IMR-90 (cell line): ENCODE data around the gene TSTD1. TPM values are rescaled to one million over a fixed set of nuclear protein-coding genes. Genes with fewer than 3 reads are reported as not detected.

ENCODE experiments used
- ATAC-seq: fragments of 200-7000 bp; cut with Tn5 transposase; 2 replicates; pipeline ENCODE4 v1.9.1; 2020; ENCODE audit warnings: low read depth, mild to moderate bottlenecking, moderate library complexity
- BruUV-seq: library from RNA; stranded (reverse); fragments of 400-500 nt; replicated peaks from 2 replicates; lab custom pipeline; 2021; lab: Mats Ljungman, UMichigan
- CTCF ChIA-PET: fragments of 300-600 bp; formaldehyde crosslinking; extraction: SDS; loops from one replicate; lab custom pipeline; 2021; ENCODE audit warnings: antibody characterized with exemption; lab: Yijun Ruan, JAX
- POLR2A ChIA-PET: fragments of 300-600 bp; sonication (Branson Sonifier 250); formaldehyde crosslinking; loops from one replicate; lab custom pipeline; 2022; ENCODE audit warnings: antibody characterized with exemption; ENCODE audit not compliant: unreplicated experiment; lab: Charles Lee
- DNase-seq: peaks from one replicate; pipeline ENCODE4 v3.0.0; 2013
- H2AFZ ChIP-seq: replicated peaks from 2 replicates; pipeline ENCODE3; 2013; ENCODE audit warnings: low read length, mild to moderate bottlenecking; ENCODE audit not compliant: poor library complexity
- H2AK5ac ChIP-seq: 2 replicates; pipeline ENCODE4 v1.6.1; 2013; ENCODE audit warnings: low read depth, low read length, inconsistent platforms
- H2AK9ac ChIP-seq: replicated peaks from 2 replicates; pipeline ENCODE3; 2013; ENCODE audit warnings: mild to moderate bottlenecking, low read depth, low read length, moderate library complexity; ENCODE audit not compliant: poor library complexity
- H2BK120ac ChIP-seq: 2 replicates; pipeline ENCODE4 v1.6.1; 2013; ENCODE audit warnings: low read depth, low read length, inconsistent platforms
- H2BK15ac ChIP-seq: 3 replicates; pipeline ENCODE4 v1.6.1; 2013; ENCODE audit warnings: low read depth, low read length, inconsistent platforms
- H2BK20ac ChIP-seq: 2 replicates; pipeline ENCODE4 v1.6.1; 2013; ENCODE audit warnings: low read depth, mild to moderate bottlenecking, inconsistent platforms, low read length, moderate library complexity
- H2BK5ac ChIP-seq: 2 replicates; pipeline ENCODE4 v1.6.1; 2013; ENCODE audit warnings: mild to moderate bottlenecking, low read depth, low read length, inconsistent platforms; ENCODE audit not compliant: poor library complexity, severe bottlenecking
- H3K14ac ChIP-seq: replicated peaks from 2 replicates; pipeline ENCODE4 v1.6.1; 2013; ENCODE audit warnings: low read depth, low read length, inconsistent platforms
- H3K18ac ChIP-seq: 2 replicates; pipeline ENCODE4 v1.6.1; 2013; ENCODE audit warnings: low read depth, low read length, control low read depth
- H3K23ac ChIP-seq: 2 replicates; pipeline ENCODE4 v1.6.1; 2013; ENCODE audit warnings: low read depth, low read length, inconsistent platforms
- H3K27ac ChIP-seq: 2 replicates; pipeline ENCODE4 v1.5.1; 2013; ENCODE audit warnings: mild to moderate bottlenecking, control low read depth, low read length; ENCODE audit not compliant: insufficient read depth
- H3K27me3 ChIP-seq: 2 replicates; pipeline ENCODE4 v1.6.1; 2013; ENCODE audit warnings: low read length; ENCODE audit not compliant: control insufficient read depth, insufficient read depth
- H3K36me3 ChIP-seq: 2 replicates; pipeline ENCODE4 v1.6.1; 2013; ENCODE audit warnings: low read length, mixed read lengths; ENCODE audit not compliant: control insufficient read depth, insufficient read depth
- H3K4ac ChIP-seq: 2 replicates; pipeline ENCODE4 v1.6.1; 2013; ENCODE audit warnings: low read depth, low read length, inconsistent platforms
- H3K4me1 ChIP-seq: 2 replicates; pipeline ENCODE4 v1.6.1; 2013; ENCODE audit warnings: low read length, mixed read lengths; ENCODE audit not compliant: control insufficient read depth, insufficient read depth
- H3K4me2 ChIP-seq: 2 replicates; pipeline ENCODE4 v1.6.1; 2013; ENCODE audit warnings: low read depth, mild to moderate bottlenecking, control low read depth, low read length, moderate library complexity
- H3K4me3 ChIP-seq: 2 replicates; pipeline ENCODE4 v1.5.1; 2013; ENCODE audit warnings: low read depth, mild to moderate bottlenecking, control low read depth, low read length, moderate library complexity; ENCODE audit not compliant: insufficient read depth
- H3K56ac ChIP-seq: 2 replicates; pipeline ENCODE4 v1.6.1; 2013; ENCODE audit warnings: low read length, inconsistent platforms; ENCODE audit not compliant: insufficient read depth; ENCODE audit errors: extremely low read depth
- H3K79me1 ChIP-seq, 2 experiments: 2 replicates each; pipeline ENCODE4 v1.6.1; 2013; ENCODE audit warnings: low read length in 2 of 2, inconsistent platforms in 1 of 2, low read depth in 1 of 2
- H3K9ac ChIP-seq: 2 replicates; pipeline ENCODE4 v1.6.1; 2013; ENCODE audit warnings: low read depth, low read length, control low read depth
- H3K9me1 ChIP-seq: 2 replicates; pipeline ENCODE4 v1.6.1; 2013; ENCODE audit warnings: low read length, inconsistent platforms; ENCODE audit not compliant: insufficient read depth
- H3K9me3 ChIP-seq: 2 replicates; pipeline ENCODE4 v1.6.1; 2013; ENCODE audit warnings: low read length; ENCODE audit not compliant: control insufficient read depth, insufficient read depth
- H4K20me1 ChIP-seq: 2 replicates; pipeline ENCODE4 v1.6.1; 2013; ENCODE audit warnings: low read length, inconsistent platforms; ENCODE audit not compliant: insufficient read depth
- H4K5ac ChIP-seq: 2 replicates; pipeline ENCODE4 v1.6.1; 2013; ENCODE audit warnings: mild to moderate bottlenecking, low read depth, low read length, control low read depth
- H4K8ac ChIP-seq, 2 experiments: 2 replicates each; pipeline ENCODE4 v1.6.1; 2013; ENCODE audit warnings: low read depth in 2 of 2, low read length in 2 of 2, control low read depth in 1 of 2, inconsistent platforms in 1 of 2
- H4K91ac ChIP-seq: 2 replicates; pipeline ENCODE4 v1.6.1; 2013; ENCODE audit warnings: low read depth, low read length, inconsistent platforms; ENCODE audit not compliant: insufficient read depth
- BHLHE40 ChIP-seq: fragments of 150-350 bp; IDR thresholded peaks from 2 replicates; pipeline ENCODE4 v1.6.1; 2016; ENCODE audit warnings: mild to moderate bottlenecking, low read depth, low read length
- CEBPB ChIP-seq: IDR thresholded peaks from 2 replicates; pipeline ENCODE4 v1.6.1; 2012; ENCODE audit warnings: low read depth, low read length, improper control_type of control experiment
- CHD1 ChIP-seq: IDR thresholded peaks from 2 replicates; pipeline ENCODE4 v1.6.1; 2012; ENCODE audit warnings: low read depth, low read length, improper control_type of control experiment
- FOS ChIP-seq: fragments of 150-350 bp; IDR thresholded peaks from 2 replicates; pipeline ENCODE4 v1.6.1; 2016; ENCODE audit warnings: low read depth, low read length
- MAFK ChIP-seq: IDR thresholded peaks from 2 replicates; pipeline ENCODE4 v1.6.1; 2012; ENCODE audit warnings: low read depth, low read length, improper control_type of control experiment
- MAZ ChIP-seq: IDR thresholded peaks from 2 replicates; pipeline ENCODE4 v1.6.1; 2012; ENCODE audit warnings: low read depth, mild to moderate bottlenecking, low read length, improper control_type of control experiment, moderate library complexity, borderline replicate concordance
- MXI1 ChIP-seq: IDR thresholded peaks from 2 replicates; pipeline ENCODE4 v1.6.1; 2012; ENCODE audit warnings: low read depth, mild to moderate bottlenecking, low read length, moderate library complexity, borderline replicate concordance
- POLR2A ChIP-seq: IDR thresholded peaks from 2 replicates; pipeline ENCODE4 v1.6.1; 2012; ENCODE audit warnings: mild to moderate bottlenecking, low read depth, low read length
- RAD21 ChIP-seq: IDR thresholded peaks from 2 replicates; pipeline ENCODE4 v1.6.1; 2012; ENCODE audit warnings: low read length, improper control_type of control experiment
- RCOR1 ChIP-seq: IDR thresholded peaks from 2 replicates; pipeline ENCODE4 v1.6.1; 2012; ENCODE audit warnings: mild to moderate bottlenecking, low read length, improper control_type of control experiment; ENCODE audit not compliant: insufficient replicate concordance
- RFX5 ChIP-seq: IDR thresholded peaks from 2 replicates; pipeline ENCODE4 v1.8.0; 2012; ENCODE audit warnings: low read depth, mild to moderate bottlenecking, low read length, moderate library complexity
- SMC3 ChIP-seq: fragments of 150-350 bp; IDR thresholded peaks from 2 replicates; pipeline ENCODE4 v1.6.1; 2016; ENCODE audit warnings: low read depth, mild to moderate bottlenecking, antibody characterized with exemption, low read length, moderate library complexity
- WGBS, 2 experiments: methylation state at CpG; one replicate each; pipeline versions ENCODE4 v1.1.5 to v1.1.7; 2013; ENCODE audit warnings: missing lambda C conversion rate in 2 of 2; ENCODE audit not compliant: insufficient read length in 1 of 2; ENCODE audit errors: extremely low coverage in 2 of 2; 5-methylcytosine and 5-hydroxymethylcytosine counted together
- dilution Hi-C: fragments of 300-500 bp; cut with HindIII; formaldehyde crosslinking; loops from one replicate; pipeline ENCODE4 v1.14.3; 2018; ENCODE audit warnings: low sequenced_read_pairs; ENCODE audit not compliant: unreplicated experiment
- in situ Hi-C: fragments of 300-500 bp; cut with MboI; formaldehyde crosslinking; loops from 3 replicates; pipeline ENCODE4 v1.14.3; 2019; ENCODE audit warnings: low sequenced_read_pairs, inconsistent platforms, mixed read lengths
- intact Hi-C: fragments of 100-400 bp; cut with micrococcal nuclease; formaldehyde crosslinking; loops from 2 replicates; pipeline ENCODE4 v1.10.0; 2022
- polyA plus RNA-seq, 3 experiments: library from polyadenylated mRNA; depleted of rRNA; stranded (reverse); fragments of >200 nt; gene quantifications; 2 replicates each; pipeline ENCODE4 v1.2.3, GENCODE V29; 2012; ENCODE audit warnings: low replicate concordance in 1 of 3
- total RNA-seq: library from RNA; depleted of rRNA; stranded (reverse); fragments of >200 nt; gene quantifications from 2 replicates; pipeline ENCODE4 v1.2.3, GENCODE V29; 2012
- TF ChIP-seq, protein P1 (sequence below): fragments of 150-350 bp; IDR thresholded peaks from 2 replicates; pipeline ENCODE4 v1.6.1; 2017; ENCODE audit warnings: mild to moderate bottlenecking, antibody characterized with exemption, low read length, low read depth
- TF ChIP-seq, protein P2 (sequence below): conservative IDR thresholded peaks from 2 replicates; pipeline ENCODE4 v1.5.1; 2012; ENCODE audit warnings: mild to moderate bottlenecking, low read depth, low read length, improper control_type of control experiment
- TF ChIP-seq, protein P3 (sequence below): fragments of 150-350 bp; IDR thresholded peaks from 2 replicates; pipeline ENCODE4 v1.6.1; 2016; ENCODE audit warnings: low read depth, mild to moderate bottlenecking, low read length, moderate library complexity, borderline replicate concordance

Gene TSTD1
- total and polyA plus RNA-seq, 2 of the 4 experiments (the other 2 are of a cell fraction), result 0.21 TPM; not detected in 1

DNA sequence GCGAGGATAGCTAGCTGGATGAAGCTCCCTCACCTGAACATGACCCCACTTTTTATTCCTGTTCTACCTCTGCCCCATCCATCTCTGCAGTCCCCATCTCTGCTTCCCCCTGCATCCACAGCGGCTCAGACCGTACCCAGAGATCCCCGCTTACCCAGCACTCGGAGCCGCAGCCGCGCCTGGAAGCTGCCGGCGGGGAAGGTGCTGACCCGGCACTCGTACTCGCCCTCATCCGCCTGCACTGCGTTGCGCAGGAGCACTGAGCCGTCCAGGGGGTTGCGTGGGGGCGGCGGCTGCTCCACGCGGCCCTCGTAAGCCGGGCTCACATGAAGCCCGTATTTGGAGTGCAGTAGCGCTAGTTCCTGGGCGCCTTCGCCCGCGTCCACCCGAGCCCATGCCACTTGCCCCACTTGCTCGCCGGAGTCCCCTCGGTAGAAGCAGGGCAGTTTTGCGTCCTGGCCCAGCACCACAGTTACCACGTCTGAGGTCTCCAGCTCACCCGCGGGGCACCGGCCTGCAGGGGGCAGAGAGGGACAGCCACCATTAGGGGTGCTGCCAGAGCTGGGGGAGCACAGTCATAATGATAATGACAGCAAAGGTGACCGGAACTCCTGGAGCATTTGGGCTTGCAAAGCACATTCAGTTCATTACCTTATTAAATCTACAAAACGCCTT is 40.8 kb upstream of the TSTD1 start:
- intact Hi-C loops (loop anchor here (5.0 kb wide), 1 partner anchor 32 kb away; the partner anchor contains the start of gene USF1), in situ Hi-C loops (no loop called here), dilution Hi-C loops (no loop called here)
- no peaks in the 10 kb centered on the region for H4K20me1 ChIP-seq
- no peak overlapping the region for H2AK5ac ChIP-seq
- no peak overlapping the region for H3K4me3 ChIP-seq
- H2BK20ac ChIP-seq, result no peak overlapping the region
- no peak overlapping the region for H3K14ac ChIP-seq
- 0 out of 2 replicates have a peak overlapping the region, but pooled peaks have one; percentile 1 for H2BK120ac ChIP-seq
- DNase-seq (no peak), ATAC-seq (no peak)
- H3K4ac ChIP-seq, result no peak overlapping the region
- no peak overlapping the region for H2BK5ac ChIP-seq
- no peak overlapping the region for H3K56ac ChIP-seq
- no peaks in the 10 kb centered on the region for H3K9me3 ChIP-seq
- CTCF ChIA-PET, result no interaction called here
- H2AK9ac ChIP-seq, result no peak overlapping the region
- no peak overlapping the region for H3K9ac ChIP-seq
- H4K8ac ChIP-seq, result no peak overlapping the region
- H3K4me2 ChIP-seq, result no peak overlapping the region
- peaks cover 19% of the 10 kb centered on the region for H3K4me1 ChIP-seq
- no TSS peak for BruUV-seq
- 45% methylated on average over 18 of the region's 41 CpGs; no CpG with 5 or more reads in 1 of the 2 experiments for WGBS, 2 experiments
- no peak overlapping the region for H3K27ac ChIP-seq
- H2BK15ac ChIP-seq, result no peak overlapping the region
- no peak overlapping the region for H3K18ac ChIP-seq
- peaks cover 17% of the 10 kb centered on the region for H3K9me1 ChIP-seq
- H3K36me3 ChIP-seq, result no peaks in the 10 kb centered on the region
- H3K79me1 ChIP-seq, result no peaks in the 10 kb centered on the region
- H4K91ac ChIP-seq, result no peak overlapping the region
- no peaks in the 10 kb centered on the region for H3K27me3 ChIP-seq
- peak overlapping the region; percentile 41 for H2AFZ ChIP-seq
- no peak overlapping the region for H4K5ac ChIP-seq
- POLR2A ChIA-PET, result interaction anchor here (0.5 kb wide), 1 partner anchor 15 kb away, joined by 3 read pairs; no protein-coding TSS in a partner anchor
- H3K23ac ChIP-seq, result no peak overlapping the region
- TF ChIP-seq MAFK, result no peak
- TF ChIP-seq, protein P1, sequence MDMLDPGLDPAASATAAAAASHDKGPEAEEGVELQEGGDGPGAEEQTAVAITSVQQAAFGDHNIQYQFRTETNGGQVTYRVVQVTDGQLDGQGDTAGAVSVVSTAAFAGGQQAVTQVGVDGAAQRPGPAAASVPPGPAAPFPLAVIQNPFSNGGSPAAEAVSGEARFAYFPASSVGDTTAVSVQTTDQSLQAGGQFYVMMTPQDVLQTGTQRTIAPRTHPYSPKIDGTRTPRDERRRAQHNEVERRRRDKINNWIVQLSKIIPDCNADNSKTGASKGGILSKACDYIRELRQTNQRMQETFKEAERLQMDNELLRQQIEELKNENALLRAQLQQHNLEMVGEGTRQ, result no peak
- TF ChIP-seq, protein P2, sequence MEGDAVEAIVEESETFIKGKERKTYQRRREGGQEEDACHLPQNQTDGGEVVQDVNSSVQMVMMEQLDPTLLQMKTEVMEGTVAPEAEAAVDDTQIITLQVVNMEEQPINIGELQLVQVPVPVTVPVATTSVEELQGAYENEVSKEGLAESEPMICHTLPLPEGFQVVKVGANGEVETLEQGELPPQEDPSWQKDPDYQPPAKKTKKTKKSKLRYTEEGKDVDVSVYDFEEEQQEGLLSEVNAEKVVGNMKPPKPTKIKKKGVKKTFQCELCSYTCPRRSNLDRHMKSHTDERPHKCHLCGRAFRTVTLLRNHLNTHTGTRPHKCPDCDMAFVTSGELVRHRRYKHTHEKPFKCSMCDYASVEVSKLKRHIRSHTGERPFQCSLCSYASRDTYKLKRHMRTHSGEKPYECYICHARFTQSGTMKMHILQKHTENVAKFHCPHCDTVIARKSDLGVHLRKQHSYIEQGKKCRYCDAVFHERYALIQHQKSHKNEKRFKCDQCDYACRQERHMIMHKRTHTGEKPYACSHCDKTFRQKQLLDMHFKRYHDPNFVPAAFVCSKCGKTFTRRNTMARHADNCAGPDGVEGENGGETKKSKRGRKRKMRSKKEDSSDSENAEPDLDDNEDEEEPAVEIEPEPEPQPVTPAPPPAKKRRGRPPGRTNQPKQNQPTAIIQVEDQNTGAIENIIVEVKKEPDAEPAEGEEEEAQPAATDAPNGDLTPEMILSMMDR, result no peak
- no peak for TF ChIP-seq RCOR1
- no peak for TF ChIP-seq SMC3
- no peak for TF ChIP-seq BHLHE40
- no peak for TF ChIP-seq CEBPB
- no peak for TF ChIP-seq CHD1
- TF ChIP-seq FOS, result no peak
- TF ChIP-seq RAD21, result no peak
- TF ChIP-seq POLR2A, result no peak
- TF ChIP-seq, protein P3, sequence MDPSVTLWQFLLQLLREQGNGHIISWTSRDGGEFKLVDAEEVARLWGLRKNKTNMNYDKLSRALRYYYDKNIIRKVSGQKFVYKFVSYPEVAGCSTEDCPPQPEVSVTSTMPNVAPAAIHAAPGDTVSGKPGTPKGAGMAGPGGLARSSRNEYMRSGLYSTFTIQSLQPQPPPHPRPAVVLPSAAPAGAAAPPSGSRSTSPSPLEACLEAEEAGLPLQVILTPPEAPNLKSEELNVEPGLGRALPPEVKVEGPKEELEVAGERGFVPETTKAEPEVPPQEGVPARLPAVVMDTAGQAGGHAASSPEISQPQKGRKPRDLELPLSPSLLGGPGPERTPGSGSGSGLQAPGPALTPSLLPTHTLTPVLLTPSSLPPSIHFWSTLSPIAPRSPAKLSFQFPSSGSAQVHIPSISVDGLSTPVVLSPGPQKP, result no peak
- TF ChIP-seq MAZ, result no peak
- no peak for TF ChIP-seq RFX5
- TF ChIP-seq MXI1, result no peak
